ENCODE measurements around the gene HLA-DMA.

HLA-DMA gene

DNA sequence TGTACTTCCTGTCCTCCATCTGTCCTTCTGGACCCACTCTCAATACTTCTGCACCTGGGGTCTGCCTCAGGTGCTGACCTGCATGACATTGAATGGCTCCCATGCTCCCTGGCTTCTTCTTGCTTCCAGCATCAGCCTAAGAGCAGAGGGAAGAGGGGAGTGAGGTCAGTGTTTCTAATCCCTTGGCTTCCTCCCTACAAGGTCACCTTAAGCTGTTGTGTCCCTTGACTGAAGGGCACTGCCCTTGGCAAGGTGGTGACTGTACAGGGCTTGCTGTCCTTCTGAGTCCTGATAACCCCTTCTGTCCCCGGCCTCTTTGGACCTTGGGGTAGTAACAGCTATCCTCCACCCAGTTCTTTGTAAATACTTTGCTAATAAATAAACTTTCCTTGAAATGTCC, 21.7 kb downstream of the HLA-DMA start:
- ChIA-PET POLR2A (interaction anchor here (0.6 to 4.7 kb wide), 3 partner anchors 40 to 273 kb away, joined by 7 to 23 read pairs (median 7); partner anchors contain the start of gene HSD17B8), CTCF (interaction anchor here (1.0 to 15.9 kb wide), 6 partner anchors 11 to 53 kb away, joined by 3 to 379 read pairs (median 61); partner anchors contain the start of genes HLA-DMA and HLA-DMB)
- TF ChIP-seq, protein P1, sequence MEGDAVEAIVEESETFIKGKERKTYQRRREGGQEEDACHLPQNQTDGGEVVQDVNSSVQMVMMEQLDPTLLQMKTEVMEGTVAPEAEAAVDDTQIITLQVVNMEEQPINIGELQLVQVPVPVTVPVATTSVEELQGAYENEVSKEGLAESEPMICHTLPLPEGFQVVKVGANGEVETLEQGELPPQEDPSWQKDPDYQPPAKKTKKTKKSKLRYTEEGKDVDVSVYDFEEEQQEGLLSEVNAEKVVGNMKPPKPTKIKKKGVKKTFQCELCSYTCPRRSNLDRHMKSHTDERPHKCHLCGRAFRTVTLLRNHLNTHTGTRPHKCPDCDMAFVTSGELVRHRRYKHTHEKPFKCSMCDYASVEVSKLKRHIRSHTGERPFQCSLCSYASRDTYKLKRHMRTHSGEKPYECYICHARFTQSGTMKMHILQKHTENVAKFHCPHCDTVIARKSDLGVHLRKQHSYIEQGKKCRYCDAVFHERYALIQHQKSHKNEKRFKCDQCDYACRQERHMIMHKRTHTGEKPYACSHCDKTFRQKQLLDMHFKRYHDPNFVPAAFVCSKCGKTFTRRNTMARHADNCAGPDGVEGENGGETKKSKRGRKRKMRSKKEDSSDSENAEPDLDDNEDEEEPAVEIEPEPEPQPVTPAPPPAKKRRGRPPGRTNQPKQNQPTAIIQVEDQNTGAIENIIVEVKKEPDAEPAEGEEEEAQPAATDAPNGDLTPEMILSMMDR (IDR thresholded peaks at IDR 0.05; ENCODE audit: control extremely low read depth, extremely low read depth, low read depth, missing control alignments), result no peak
- no peak for DNase-seq (ENCODE audit: extremely low spot score)

DNA sequence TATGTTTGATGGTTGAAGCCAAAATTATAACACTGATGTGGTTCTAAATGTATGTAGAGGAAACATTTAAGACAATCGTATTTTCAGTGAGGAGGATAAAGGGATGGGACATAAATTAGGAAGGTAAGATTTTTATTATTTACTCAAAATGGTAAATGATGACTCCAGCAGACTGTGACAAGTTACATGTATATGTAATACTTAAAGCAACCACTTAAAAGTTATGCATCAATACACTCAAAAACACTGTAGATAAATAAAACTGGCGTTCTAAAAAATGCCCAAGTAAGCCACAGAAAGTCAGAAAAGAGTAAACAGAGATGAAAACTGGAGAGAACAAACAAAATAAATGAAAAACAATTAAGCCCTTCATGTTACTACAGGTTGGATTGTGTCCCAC, 30.8 kb downstream of the HLA-DMA start:
- CTCF ChIA-PET, result interaction anchor here (2.8 to 4.5 kb wide), 2 partner anchors 11 to 62 kb away, joined by 11 to 49 read pairs; no protein-coding TSS in a partner anchor
- POLR2A ChIA-PET, result no interaction called here

GRCh38 chr6:32920715-32921114, 32.2 kb downstream of the HLA-DMA start:
- ChIA-PET CTCF (interaction anchor here (0.8 to 4.5 kb wide), 6 partner anchors 10 to 63 kb away, joined by 3 to 49 read pairs (median 3); partner anchors contain the start of gene HLA-DMA), POLR2A (interaction anchor here (0.8 kb wide), 1 partner anchor 51 kb away, joined by 4 read pairs; no protein-coding TSS in a partner anchor)
- no peak for DNase-seq (ENCODE audit: extremely low spot score)
- TF ChIP-seq, protein P1 (IDR thresholded peaks at IDR 0.05; ENCODE audit: control extremely low read depth, extremely low read depth, low read depth, missing control alignments), result no peak

More for the DNA sequence above, 30.8 kb downstream of the HLA-DMA start:
- TF ChIP-seq, protein P1 (IDR thresholded peaks at IDR 0.05; ENCODE audit: control extremely low read depth, extremely low read depth, low read depth, missing control alignments), result no peak
- no peak for DNase-seq (ENCODE audit: extremely low spot score)

DNA sequence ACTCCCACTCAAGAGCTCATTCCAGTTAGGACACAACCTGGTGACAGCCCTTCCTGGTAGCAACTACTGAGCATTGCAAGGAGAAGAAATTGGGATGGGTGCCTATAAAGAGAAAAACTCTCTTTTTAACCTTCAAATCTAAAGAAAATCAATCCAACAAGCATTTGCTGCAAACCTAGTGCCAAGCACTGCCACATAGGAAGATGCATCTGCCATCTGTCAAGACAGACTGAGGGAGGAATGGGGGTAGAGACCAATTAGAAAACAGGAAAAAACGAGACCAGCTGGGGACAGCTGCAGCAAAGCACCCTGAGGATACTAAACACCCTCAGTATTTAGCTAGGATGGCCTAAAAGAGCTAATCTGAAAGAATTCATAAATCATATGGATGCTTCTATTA, 39.9 kb downstream of the HLA-DMA start:
- TF ChIP-seq, protein P1 (IDR thresholded peaks at IDR 0.05; ENCODE audit: control extremely low read depth, extremely low read depth, low read depth, missing control alignments), result no peak
- ChIA-PET CTCF (interaction anchor here (0.7 to 3.7 kb wide), 17 partner anchors 9 to 333 kb away, joined by 3 to 35 read pairs (median 5); partner anchors contain the start of gene HLA-DMA), POLR2A (interaction anchor here (1.2 to 2.1 kb wide), 3 partner anchors 18 to 59 kb away, joined by 3 to 17 read pairs (median 3); partner anchors contain the start of gene BRD2)
- DNase-seq (ENCODE audit: extremely low spot score), result no peak

- CTCF ChIA-PET, result interaction anchor here (1.7 to 1.8 kb wide), 2 partner anchors 25 to 46 kb away, joined by 5 to 6 read pairs; no protein-coding TSS in a partner anchor
- no peak for DNase-seq (ENCODE audit: extremely low spot score)
- TF ChIP-seq, protein P1 (IDR thresholded peaks at IDR 0.05; ENCODE audit: control extremely low read depth, extremely low read depth, low read depth, missing control alignments), result no peak
- POLR2A ChIA-PET, result no interaction called here
Measured at GRCh38 chr6:32908897-32909296, 44.0 kb downstream of the HLA-DMA start.

GRCh38 chr6:32906539-32906938, 46.4 kb downstream of the HLA-DMA start:
- ChIA-PET CTCF (interaction anchor here (1.4 to 4.4 kb wide), 5 partner anchors 11 to 78 kb away, joined by 4 to 28 read pairs (median 7); partner anchors contain the start of gene HLA-DMA), POLR2A (no interaction called here)
- no peak for DNase-seq (ENCODE audit: extremely low spot score)
- TF ChIP-seq, protein P1 (IDR thresholded peaks at IDR 0.05; ENCODE audit: control extremely low read depth, extremely low read depth, low read depth, missing control alignments), result no peak

Data from GM10248 (cell line).